Activated CD8-positive, alpha-beta T cell treated with anti-CD3 and anti-CD28 coated beads for 36 hours (primary cell): ENCODE measurements around the gene FBXL14. TPM values are rescaled to one million over a fixed set of nuclear protein-coding genes. Genes with fewer than 3 reads are reported as not detected.
A peak's percentile ranks its signal among the peaks of the same experiment; 100 is the strongest.

ENCODE experiments used
- ATAC-seq: fragments of 200-7000 bp; cut with Tn5 transposase; one replicate; pipeline ENCODE4 v1.10.0; 2021; ENCODE audit warnings: mild to moderate bottlenecking, moderate library complexity
- CTCF ChIA-PET: fragments of 350-600 bp; sonication (Branson Sonifier 250); formaldehyde crosslinking; loops from one replicate; lab custom pipeline; 2021; ENCODE audit warnings: antibody characterized with exemption; lab: Charles Lee
- POLR2A ChIA-PET: fragments of 350-600 bp; sonication (Branson Sonifier 250); formaldehyde crosslinking; loops from one replicate; lab custom pipeline; 2021; ENCODE audit warnings: antibody characterized with exemption; lab: Charles Lee
- DNase-seq: peaks from one replicate; pipeline ENCODE4 v3.0.0-alpha.2; 2020
- H3K27ac Mint-ChIP-seq: one replicate; pipeline ENCODE4 v1.8.0; 2021; ENCODE audit warnings: mild to moderate bottlenecking, mixed read lengths
- H3K27me3 Mint-ChIP-seq: one replicate; pipeline ENCODE4 v1.8.0; 2021; ENCODE audit warnings: mixed read lengths
- H3K36me3 Mint-ChIP-seq: one replicate; pipeline ENCODE4 v1.8.0; 2021; ENCODE audit warnings: low read depth, mixed read lengths
- H3K4me1 Mint-ChIP-seq: one replicate; pipeline ENCODE4 v1.8.0; 2021; ENCODE audit warnings: low read depth, mixed read lengths
- H3K4me3 Mint-ChIP-seq: one replicate; pipeline ENCODE4 v1.8.0; 2021; ENCODE audit warnings: mild to moderate bottlenecking, moderate library complexity, mixed read lengths
- H3K9me3 Mint-ChIP-seq: one replicate; pipeline ENCODE4 v1.8.0; 2021; ENCODE audit warnings: mixed read lengths
- intact Hi-C: fragments of 100-400 bp; cut with micrococcal nuclease; formaldehyde crosslinking; loops from one replicate; pipeline ENCODE4 v1.10.0; 2022
- total RNA-seq, 2 experiments: library from RNA; stranded (reverse); gene quantifications; one replicate each; pipeline ENCODE4 v1.2.3, GENCODE V29; 2021
- TF ChIP-seq, protein P1 (sequence below): fragments of 200-600 bp; IDR thresholded peaks from one replicate; pipeline ENCODE4 v1.8.0; 2022; ENCODE audit warnings: antibody characterized with exemption, mild to moderate bottlenecking

The FBXL14 gene
- total RNA-seq, 2 experiments from 2014 or later, result 23.3 to 25.1 TPM

DNA sequence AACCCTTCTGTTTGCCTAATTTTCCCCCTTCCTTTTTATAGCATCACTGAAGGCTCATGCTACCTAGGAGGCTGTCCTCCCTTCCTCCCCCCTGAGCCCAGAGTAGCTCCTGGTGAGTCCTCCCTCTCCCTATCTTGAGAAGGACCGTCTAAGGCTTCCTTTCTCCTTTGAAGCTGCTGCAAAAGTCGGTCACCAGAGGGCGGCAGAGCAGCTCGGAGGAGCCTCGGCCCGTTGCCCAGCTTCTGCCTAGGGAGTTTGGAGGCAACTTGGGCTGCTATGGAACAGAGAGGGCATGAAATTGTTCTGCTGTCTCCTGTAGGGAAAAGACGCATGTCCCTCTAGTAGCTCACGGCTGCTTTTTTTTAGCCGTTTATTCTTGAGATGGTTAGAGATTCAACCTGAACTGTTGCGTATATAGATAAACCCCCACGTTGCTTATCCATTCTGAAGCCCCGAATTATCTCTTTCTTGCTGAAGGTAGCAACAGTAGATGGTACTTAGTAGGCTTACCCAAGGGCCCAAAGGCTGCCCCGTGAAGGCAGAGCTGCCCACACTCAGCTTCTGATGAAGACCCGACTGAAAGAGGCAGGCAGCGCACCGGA lies 40.3 kb upstream of the FBXL14 start:
- ATAC-seq, result peak; percentile 75
- H3K9me3 Mint-ChIP-seq, result no peaks in the 10 kb centered on the region
- POLR2A ChIA-PET, result interaction anchor here (0.9 kb wide), 1 partner anchor 156 kb away, joined by 3 read pairs; no protein-coding TSS in a partner anchor

DNA sequence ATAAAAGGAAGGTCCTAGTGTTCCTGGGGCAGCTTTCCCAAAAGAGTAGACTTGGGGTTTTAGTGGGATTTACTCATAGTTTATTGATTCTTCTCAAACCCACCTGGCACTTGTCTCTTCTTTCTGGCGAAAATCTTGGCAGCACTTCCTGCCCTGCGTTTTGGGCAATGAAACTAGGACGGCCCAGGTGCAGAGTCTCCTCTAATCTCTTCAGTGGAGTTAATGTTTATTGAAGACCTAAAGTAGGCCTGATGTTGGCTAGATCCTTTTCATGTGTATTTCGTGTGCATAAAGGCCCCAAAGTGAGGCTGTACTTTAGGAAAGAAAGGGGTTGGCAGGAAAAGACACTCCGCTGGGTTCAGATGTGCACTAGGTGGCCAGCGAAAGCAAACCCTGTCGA lies 39.8 kb upstream of the FBXL14 start:
- CTCF ChIA-PET, result interaction anchor here (0.9 to 9.0 kb wide), 30 partner anchors 9 to 516 kb away, joined by 3 to 135 read pairs (median 5); partner anchors contain the start of gene CACNA2D4
- no peak for DNase-seq
- TF ChIP-seq, protein P1, sequence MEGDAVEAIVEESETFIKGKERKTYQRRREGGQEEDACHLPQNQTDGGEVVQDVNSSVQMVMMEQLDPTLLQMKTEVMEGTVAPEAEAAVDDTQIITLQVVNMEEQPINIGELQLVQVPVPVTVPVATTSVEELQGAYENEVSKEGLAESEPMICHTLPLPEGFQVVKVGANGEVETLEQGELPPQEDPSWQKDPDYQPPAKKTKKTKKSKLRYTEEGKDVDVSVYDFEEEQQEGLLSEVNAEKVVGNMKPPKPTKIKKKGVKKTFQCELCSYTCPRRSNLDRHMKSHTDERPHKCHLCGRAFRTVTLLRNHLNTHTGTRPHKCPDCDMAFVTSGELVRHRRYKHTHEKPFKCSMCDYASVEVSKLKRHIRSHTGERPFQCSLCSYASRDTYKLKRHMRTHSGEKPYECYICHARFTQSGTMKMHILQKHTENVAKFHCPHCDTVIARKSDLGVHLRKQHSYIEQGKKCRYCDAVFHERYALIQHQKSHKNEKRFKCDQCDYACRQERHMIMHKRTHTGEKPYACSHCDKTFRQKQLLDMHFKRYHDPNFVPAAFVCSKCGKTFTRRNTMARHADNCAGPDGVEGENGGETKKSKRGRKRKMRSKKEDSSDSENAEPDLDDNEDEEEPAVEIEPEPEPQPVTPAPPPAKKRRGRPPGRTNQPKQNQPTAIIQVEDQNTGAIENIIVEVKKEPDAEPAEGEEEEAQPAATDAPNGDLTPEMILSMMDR, result no peak
- POLR2A ChIA-PET, result interaction anchor here (0.9 kb wide), 1 partner anchor 157 kb away, joined by 3 read pairs; no protein-coding TSS in a partner anchor
- Mint-ChIP-seq H3K27me3 (peaks cover 48% of the 10 kb centered on the region), H3K4me1 (peaks cover 13% of the 10 kb centered on the region), H3K4me3 (no peak overlapping the region), H3K9me3 (no peaks in the 10 kb centered on the region), H3K36me3 (no peaks in the 10 kb centered on the region), H3K27ac (no peak overlapping the region)
- no peak for ATAC-seq
- intact Hi-C loops, result loop anchor here (5.0 kb wide), 1 partner anchor 303 kb away; no protein-coding TSS in a partner anchor

More for the DNA sequence above, 40.3 kb upstream of the FBXL14 start:
- TF ChIP-seq, protein P1, result peak; percentile 81
- CTCF ChIA-PET, result interaction anchor here (0.9 to 9.0 kb wide), 34 partner anchors 9 to 517 kb away, joined by 3 to 135 read pairs (median 5); partner anchors contain the start of gene CACNA2D4
- H3K4me3 Mint-ChIP-seq, result no peak overlapping the region
- peak; percentile 72 for DNase-seq
- H3K27ac Mint-ChIP-seq, result no peak overlapping the region
- H3K36me3 Mint-ChIP-seq, result no peaks in the 10 kb centered on the region
- peaks cover 10% of the 10 kb centered on the region for H3K4me1 Mint-ChIP-seq
- peaks cover 43% of the 10 kb centered on the region for H3K27me3 Mint-ChIP-seq
- intact Hi-C loops, result loop anchor here (5.0 kb wide), 1 partner anchor 303 kb away; no protein-coding TSS in a partner anchor

DNA sequence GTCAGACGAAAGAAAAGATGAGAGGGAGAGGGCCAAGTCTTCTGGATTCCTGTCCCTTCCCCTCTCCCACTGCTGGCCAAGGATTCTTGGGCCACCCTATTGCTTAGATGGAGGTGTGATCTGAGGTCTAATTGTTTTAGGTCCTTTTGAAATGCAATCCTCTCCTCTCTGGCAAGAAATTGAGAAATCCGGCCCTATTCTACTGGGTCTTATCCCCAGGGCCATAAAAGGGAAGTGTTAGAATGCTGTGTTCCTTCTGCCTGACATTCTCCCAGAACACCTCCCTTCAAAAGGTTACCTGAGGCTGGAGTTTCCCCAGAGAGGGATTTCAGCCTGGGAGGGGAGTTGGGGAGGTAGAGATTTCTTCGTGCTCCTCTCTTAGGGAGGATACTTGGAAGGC lies 39.1 kb upstream of the FBXL14 start:
- no peaks in the 10 kb centered on the region for H3K36me3 Mint-ChIP-seq
- peaks cover 14% of the 10 kb centered on the region for H3K4me1 Mint-ChIP-seq
- ATAC-seq, result no peak
- no peak for DNase-seq
- POLR2A ChIA-PET, result no interaction called here
- H3K4me3 Mint-ChIP-seq, result no peak overlapping the region
- H3K27ac Mint-ChIP-seq, result no peak overlapping the region
- intact Hi-C loops, result loop anchor here (5.0 kb wide), 1 partner anchor 304 kb away; no protein-coding TSS in a partner anchor
- TF ChIP-seq, protein P1, result no peak
- CTCF ChIA-PET, result interaction anchor here (1.2 to 9.0 kb wide), 12 partner anchors 11 to 306 kb away, joined by 3 to 135 read pairs (median 13); no protein-coding TSS in a partner anchor
- peaks cover 52% of the 10 kb centered on the region for H3K27me3 Mint-ChIP-seq
- H3K9me3 Mint-ChIP-seq, result no peaks in the 10 kb centered on the region

DNA sequence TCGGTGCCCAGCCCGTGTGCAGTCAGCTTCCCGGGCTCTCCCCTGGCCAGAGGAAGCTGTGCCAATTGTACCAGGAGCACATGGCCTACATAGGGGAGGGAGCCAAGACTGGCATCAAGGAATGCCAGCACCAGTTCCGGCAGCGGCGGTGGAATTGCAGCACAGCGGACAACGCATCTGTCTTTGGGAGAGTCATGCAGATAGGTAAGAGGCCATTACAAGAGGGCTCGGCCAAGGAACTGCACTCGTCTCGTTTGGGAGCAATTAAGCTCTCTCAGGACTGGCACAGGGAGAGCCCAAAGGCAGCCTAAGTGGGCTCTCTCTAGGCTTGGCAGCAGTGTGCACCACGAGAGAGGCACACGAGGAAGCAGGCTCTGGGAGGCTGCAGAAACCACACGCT lies 38.3 kb upstream of the FBXL14 start:
- Mint-ChIP-seq H3K36me3 (no peaks in the 10 kb centered on the region), H3K4me1 (peaks cover 14% of the 10 kb centered on the region), H3K27me3 (peaks cover 54% of the 10 kb centered on the region), H3K4me3 (no peak overlapping the region), H3K9me3 (no peaks in the 10 kb centered on the region), H3K27ac (no peak overlapping the region)
- intact Hi-C loops, result loop anchor here (5.0 kb wide), 1 partner anchor 305 kb away; no protein-coding TSS in a partner anchor
- CTCF ChIA-PET, result interaction anchor here (1.1 to 9.0 kb wide), 4 partner anchors 21 to 307 kb away, joined by 3 to 135 read pairs (median 8); no protein-coding TSS in a partner anchor
- no peak for DNase-seq
- TF ChIP-seq, protein P1, result no peak
- POLR2A ChIA-PET, result no interaction called here
- no peak for ATAC-seq
